Aorta (tissue), 5 donors: ENCODE measurements around the gene NSMCE1. TPM values are rescaled to one million over a fixed set of nuclear protein-coding genes. Genes with fewer than 3 reads are reported as not detected.

Experiments used
- ATAC-seq: fragments of 200-7000 bp; cut with Tn5 transposase; one replicate; pipeline ENCODE4 v1.9.1; 2022; ENCODE audit warnings: moderate library complexity; ENCODE audit not compliant: low FRiP score
- DNase-seq, 2 donors: peaks; one replicate each; pipeline ENCODE4 v3.0.0-alpha.2; 2020
- H3K27ac ChIP-seq, 2 donors: one replicate each; pipeline ENCODE4 v1.5.1; 2013; ENCODE audit warnings: low read length in 2 of 2, mild to moderate bottlenecking in 2 of 2, moderate library complexity in 2 of 2, control low read depth in 1 of 2, inconsistent platforms in 1 of 2, low read depth in 1 of 2
- H3K27me3 ChIP-seq, 2 donors: one replicate each; pipeline ENCODE4 v1.6.1; 2013; ENCODE audit warnings: control low read depth in 1 of 2, low read length in 1 of 2, mild to moderate bottlenecking in 1 of 2, moderate library complexity in 1 of 2; ENCODE audit not compliant: insufficient read depth in 2 of 2, control insufficient read depth in 1 of 2
- H3K36me3 ChIP-seq, 2 donors: one replicate each; pipeline ENCODE4 v1.6.1; 2013; ENCODE audit warnings: control low read depth in 1 of 2, low read length in 1 of 2, mild to moderate bottlenecking in 1 of 2; ENCODE audit not compliant: insufficient read depth in 2 of 2, control insufficient read depth in 1 of 2
- H3K4me1 ChIP-seq, 2 donors: one replicate each; pipeline ENCODE4 v1.6.1; 2013; ENCODE audit warnings: low read length in 2 of 2, control low read depth in 1 of 2, mild to moderate bottlenecking in 1 of 2, moderate library complexity in 1 of 2; ENCODE audit not compliant: insufficient read depth in 2 of 2, control insufficient read depth in 1 of 2
- H3K4me3 ChIP-seq, 2 donors: one replicate each; pipeline ENCODE4 v1.5.1; 2013; ENCODE audit warnings: low read length in 2 of 2, control low read depth in 1 of 2, mild to moderate bottlenecking in 1 of 2
- H3K9me3 ChIP-seq: one replicate; pipeline ENCODE4 v1.6.1; 2013; ENCODE audit warnings: mild to moderate bottlenecking, low read length; ENCODE audit not compliant: control insufficient read depth
- WGBS, 2 donors: extraction: QIAGEN DNeasy Blood & Tissue Kit; methylation state at CpG; one replicate each; pipeline ENCODE4 v1.1.7; 2013; 5-methylcytosine and 5-hydroxymethylcytosine counted together
- intact Hi-C, 2 donors: fragments of 100-400 bp; cut with DNase I; formaldehyde crosslinking; loops; one replicate each; pipeline versions ENCODE4 v1.14.2 to v1.15.0; 2022
- polyA plus RNA-seq, 2 donors: library from polyadenylated mRNA; stranded (reverse); fragments of 200-250 nt; gene quantifications; one replicate each; pipeline ENCODE4 v1.2.3, GENCODE V29; 2013
- total RNA-seq, 2 donors: library from RNA; stranded (reverse); fragmentation: NEBNext Ultra II Directional; extraction: Animal tissue kit (Norgen Biotek cat#: 25700); gene quantifications; one replicate each; pipeline ENCODE4 v1.2.1, GENCODE V29; 2021
- donor health status: healthy with polysubstance abuse.
- donor health status: Bipolar disorder and iron deficiency.
- donor health status: DM: no; HTN: no; CAD: no.
- donor health status: DM: no; HTN: no; CAD: no.
- donor health status: DM: yes; HTN: yes; CAD: no.

Gene NSMCE1
- total and polyA plus RNA-seq, 4 donors: 34.6 to 74.2 (median 55.1) TPM

- no peak for ATAC-seq
- 55 to 56% methylated on average over 5 of the region's 5 CpGs for WGBS, 2 donors
- no peaks in the 10 kb centered on the region for H3K9me3 ChIP-seq
- H3K27ac ChIP-seq: no peak overlapping the region
- no peak overlapping the region for H3K4me3 ChIP-seq
- H3K4me1 ChIP-seq: no peaks in the 10 kb centered on the region
- no peak for DNase-seq
- intact Hi-C loops: no loop called here
- H3K36me3 ChIP-seq: no peaks in the 10 kb centered on the region
- H3K27me3 ChIP-seq: no peaks in the 10 kb centered on the region
Measured at GRCh38 chr16:27304881-27305745, 36.5 kb upstream of the NSMCE1 start.

- intact Hi-C loops: no loop called here
- no peak for ATAC-seq
- WGBS, 2 donors: 71 to 75% methylated on average over 2 of the region's 2 CpGs
Measured at GRCh38 chr16:27304102-27304501, 35.5 kb upstream of the NSMCE1 start.

GRCh38 chr16:27303256-27304100, 34.9 kb upstream of the NSMCE1 start:
- Histone ChIP-seq H3K27ac (no peak overlapping the region), H3K4me1 (no peaks in the 10 kb centered on the region), H3K9me3 (no peaks in the 10 kb centered on the region), H3K4me3 (no peak overlapping the region), H3K36me3 (no peaks in the 10 kb centered on the region), H3K27me3 (no peaks in the 10 kb centered on the region)
- WGBS, 2 donors: 73 to 76% methylated on average over 12 of the region's 12 CpGs
- ATAC-seq (no peak), DNase-seq (no peak)
- intact Hi-C loops: no loop called here

More at GRCh38 chr16:27304102-27304501, 35.5 kb upstream of the NSMCE1 start:
- H3K27me3 ChIP-seq: no peaks in the 10 kb centered on the region
- H3K4me1 ChIP-seq: no peaks in the 10 kb centered on the region
- DNase-seq: no peak
- H3K4me3 ChIP-seq: no peak overlapping the region
- no peaks in the 10 kb centered on the region for H3K9me3 ChIP-seq
- no peak overlapping the region for H3K27ac ChIP-seq
- no peaks in the 10 kb centered on the region for H3K36me3 ChIP-seq

GRCh38 chr16:27302126-27302525, 33.6 kb upstream of the NSMCE1 start:
- H3K4me1 ChIP-seq: no peaks in the 10 kb centered on the region
- no peak for DNase-seq
- no peaks in the 10 kb centered on the region for H3K36me3 ChIP-seq
- intact Hi-C loops: no loop called here
- H3K4me3 ChIP-seq: no peak overlapping the region
- no peak for ATAC-seq
- H3K9me3 ChIP-seq: no peaks in the 10 kb centered on the region
- no peaks in the 10 kb centered on the region for H3K27me3 ChIP-seq
- no peak overlapping the region for H3K27ac ChIP-seq
- WGBS, 2 donors: 86 to 87% methylated on average over 3 of the region's 3 CpGs

GRCh38 chr16:27301236-27301861, 32.8 kb upstream of the NSMCE1 start:
- H3K36me3 ChIP-seq: no peaks in the 10 kb centered on the region
- no peaks in the 10 kb centered on the region for H3K27me3 ChIP-seq
- H3K27ac ChIP-seq: no peak overlapping the region
- ATAC-seq (no peak), DNase-seq (no peak)
- intact Hi-C loops: no loop called here
- H3K4me1 ChIP-seq: no peaks in the 10 kb centered on the region
- WGBS, 2 donors: 91 to 92% methylated on average over 3 of the region's 3 CpGs
- H3K9me3 ChIP-seq: no peaks in the 10 kb centered on the region
- no peak overlapping the region for H3K4me3 ChIP-seq

GRCh38 chr16:27298132-27298531, 29.6 kb upstream of the NSMCE1 start:
- H3K27me3 ChIP-seq: no peaks in the 10 kb centered on the region
- H3K36me3 ChIP-seq: no peaks in the 10 kb centered on the region
- 94 to 97% methylated on average over 5 of the region's 5 CpGs for WGBS, 2 donors
- no peaks in the 10 kb centered on the region for H3K9me3 ChIP-seq
- H3K4me1 ChIP-seq: no peaks in the 10 kb centered on the region
- no peak overlapping the region for H3K27ac ChIP-seq
- no peak overlapping the region for H3K4me3 ChIP-seq
- ATAC-seq: no peak
- DNase-seq: no peak
- intact Hi-C loops: no loop called here

- Histone ChIP-seq H3K4me1 (no peaks in the 10 kb centered on the region), H3K4me3 (no peak overlapping the region), H3K9me3 (no peaks in the 10 kb centered on the region), H3K27ac (no peak overlapping the region), H3K36me3 (no peaks in the 10 kb centered on the region), H3K27me3 (no peaks in the 10 kb centered on the region)
- 56% methylated on average over 5 of the region's 5 CpGs for WGBS, 2 donors
- intact Hi-C loops: no loop called here
- ATAC-seq: no peak
- DNase-seq: no peak
Measured at GRCh38 chr16:27293343-27293742, 24.8 kb upstream of the NSMCE1 start.

- Histone ChIP-seq H3K4me1 (no peaks in the 10 kb centered on the region), H3K4me3 (no peak overlapping the region), H3K27ac (no peak overlapping the region), H3K27me3 (no peaks in the 10 kb centered on the region), H3K36me3 (no peaks in the 10 kb centered on the region), H3K9me3 (no peaks in the 10 kb centered on the region)
- peak; percentile 43 for ATAC-seq
- intact Hi-C loops: no loop called here
- DNase-seq: no peak
- 87 to 92% methylated on average over 4 of the region's 4 CpGs for WGBS, 2 donors
Measured at GRCh38 chr16:27291722-27292240, 23.2 kb upstream of the NSMCE1 start.
